Testis (tissue), 3 donors: ENCODE measurements around the gene LRP1B. TPM values are rescaled to one million over a fixed set of nuclear protein-coding genes. Genes with fewer than 3 reads are reported as not detected.

ENCODE experiments used
- DNase-seq: peaks from one replicate; pipeline ENCODE4 v3.0.0-alpha.2; 2019
- H3K27ac ChIP-seq, 2 donors: fragments of 200-600 bp; sonication (generic); one replicate each; pipeline ENCODE4 v1.5.1; 2019
- H3K27me3 ChIP-seq: fragments of 200-600 bp; sonication (generic); one replicate; pipeline ENCODE4 v1.5.1; 2019
- H3K36me3 ChIP-seq: fragments of 200-600 bp; sonication (generic); one replicate; pipeline ENCODE4 v1.5.1; 2017; ENCODE audit warnings: low read depth; ENCODE audit errors: missing control alignments
- H3K4me1 ChIP-seq: fragments of 200-600 bp; sonication (generic); one replicate; pipeline ENCODE4 v1.5.1; 2019
- H3K4me3 ChIP-seq, 2 donors: fragments of 200-600 bp; sonication (generic); one replicate each; pipeline ENCODE4 v1.5.1; 2017 to 2019
- H3K9me3 ChIP-seq: fragments of 200-600 bp; sonication (generic); one replicate; pipeline ENCODE4 v1.5.1; 2017
- POLR2A ChIP-seq: fragments of 450-650 bp; IDR thresholded peaks from one replicate; pipeline ENCODE4 v1.6.1; 2017; ENCODE audit warnings: antibody characterized with exemption, mild to moderate bottlenecking, moderate library complexity
- WGBS, 2 donors: methylation state at CpG; one replicate each; pipeline ENCODE4 v1.1.5; 2018; 5-methylcytosine and 5-hydroxymethylcytosine counted together
- intact Hi-C: fragments of 100-400 bp; cut with DNase I; formaldehyde crosslinking; loops from one replicate; pipeline ENCODE4 v1.15.1; 2023; ENCODE audit warnings: low total_unique reads
- polyA plus RNA-seq: library from polyadenylated mRNA; stranded (reverse); fragments of 350-450 nt; fragmentation: Illumina TruSeq; extraction: RNeasy Lipid Tissue Mini Kit (QIAGEN cat#74804); gene quantifications from one replicate; pipeline ENCODE4 v1.2.3, GENCODE V29; 2014; ENCODE audit warnings: low read depth, low replicate concordance; ENCODE audit not compliant: insufficient read depth
- total RNA-seq, 2 donors: library from RNA; depleted of rRNA; stranded (reverse); fragments of >200 nt; gene quantifications; one replicate each; pipeline ENCODE4 v1.2.3, GENCODE V29; 2016
- TF ChIP-seq, protein P1 (sequence below), 3 experiments: fragments of 450-650 bp in 2 of 3; fragments of 200-600 bp in 1 of 3; sonication (generic) in 1 of 3; IDR thresholded peaks; one replicate each; pipeline ENCODE4 v1.5.1; 2016 to 2019; ENCODE audit warnings: antibody characterized with exemption in 3 of 3, mild to moderate bottlenecking in 2 of 3, moderate library complexity in 1 of 3

LRP1B gene
- total and polyA plus RNA-seq, 3 donors from 2014 or later, result 0.79 to 1.9 (median 0.84) TPM

DNA sequence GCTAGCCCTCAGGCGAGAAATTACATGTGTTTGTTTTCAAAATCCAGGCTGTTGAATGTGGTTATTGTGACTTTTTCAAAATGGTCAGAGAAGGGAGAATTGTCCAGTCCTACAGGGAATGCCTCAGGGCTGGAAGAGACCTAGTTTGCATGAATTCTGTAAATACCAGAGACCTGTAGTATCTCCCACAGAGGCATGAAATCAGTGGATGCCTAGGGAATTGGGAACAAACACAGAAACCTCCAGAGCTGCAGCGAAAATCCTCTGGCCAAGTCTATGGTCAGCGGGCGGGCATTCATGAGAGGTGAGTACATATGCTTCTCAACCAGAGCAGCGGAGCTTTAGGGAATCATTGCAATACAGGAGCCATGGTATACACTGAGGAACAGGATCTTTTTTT, 1754.1 kb downstream of the LRP1B start:
- H3K27ac ChIP-seq, result no peak overlapping the region
- no peaks in the 10 kb centered on the region for H3K4me1 ChIP-seq
- H3K27me3 ChIP-seq, result no peaks in the 10 kb centered on the region
- H3K4me3 ChIP-seq, result no peak overlapping the region
- H3K9me3 ChIP-seq, result no peaks in the 10 kb centered on the region
- intact Hi-C loops, result no loop called here
- no peaks in the 10 kb centered on the region for H3K36me3 ChIP-seq
- no peak for TF ChIP-seq POLR2A
- TF ChIP-seq, protein P1, sequence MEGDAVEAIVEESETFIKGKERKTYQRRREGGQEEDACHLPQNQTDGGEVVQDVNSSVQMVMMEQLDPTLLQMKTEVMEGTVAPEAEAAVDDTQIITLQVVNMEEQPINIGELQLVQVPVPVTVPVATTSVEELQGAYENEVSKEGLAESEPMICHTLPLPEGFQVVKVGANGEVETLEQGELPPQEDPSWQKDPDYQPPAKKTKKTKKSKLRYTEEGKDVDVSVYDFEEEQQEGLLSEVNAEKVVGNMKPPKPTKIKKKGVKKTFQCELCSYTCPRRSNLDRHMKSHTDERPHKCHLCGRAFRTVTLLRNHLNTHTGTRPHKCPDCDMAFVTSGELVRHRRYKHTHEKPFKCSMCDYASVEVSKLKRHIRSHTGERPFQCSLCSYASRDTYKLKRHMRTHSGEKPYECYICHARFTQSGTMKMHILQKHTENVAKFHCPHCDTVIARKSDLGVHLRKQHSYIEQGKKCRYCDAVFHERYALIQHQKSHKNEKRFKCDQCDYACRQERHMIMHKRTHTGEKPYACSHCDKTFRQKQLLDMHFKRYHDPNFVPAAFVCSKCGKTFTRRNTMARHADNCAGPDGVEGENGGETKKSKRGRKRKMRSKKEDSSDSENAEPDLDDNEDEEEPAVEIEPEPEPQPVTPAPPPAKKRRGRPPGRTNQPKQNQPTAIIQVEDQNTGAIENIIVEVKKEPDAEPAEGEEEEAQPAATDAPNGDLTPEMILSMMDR (IDR thresholded peaks at IDR 0.05), result no peak
- no peak for DNase-seq
- 67 to 81% methylated on average over 5 of the region's 5 CpGs for WGBS, 2 donors

DNA sequence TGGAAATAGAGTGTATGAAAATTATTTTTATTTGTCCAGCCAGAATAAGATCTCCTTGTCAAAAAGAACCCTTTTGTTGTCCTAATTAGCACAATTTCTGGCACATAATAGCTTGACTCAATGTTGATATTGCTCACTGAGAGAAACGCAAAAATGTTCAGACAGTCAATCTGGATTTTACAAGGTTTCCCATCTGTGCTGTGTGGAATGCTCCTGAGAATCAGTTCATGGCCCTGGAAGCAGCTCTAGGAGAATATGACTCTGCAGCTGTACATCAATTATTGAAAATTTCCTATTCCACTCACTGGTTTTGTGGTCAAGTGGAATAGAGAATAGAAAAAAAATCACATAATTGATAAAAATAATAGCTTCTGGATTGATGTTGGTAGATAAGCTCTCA, 1767.7 kb downstream of the LRP1B start:
- 82 to 84% methylated on average over 1 of the region's 1 CpG for WGBS, 2 donors
- Histone ChIP-seq H3K27me3 (no peaks in the 10 kb centered on the region), H3K36me3 (no peaks in the 10 kb centered on the region), H3K9me3 (no peaks in the 10 kb centered on the region), H3K27ac (no peak overlapping the region), H3K4me3 (no peak overlapping the region), H3K4me1 (no peaks in the 10 kb centered on the region)
- no peak for DNase-seq
- no peak for TF ChIP-seq POLR2A
- TF ChIP-seq, protein P1 (IDR thresholded peaks at IDR 0.05), result no peak
- intact Hi-C loops, result no loop called here

DNA sequence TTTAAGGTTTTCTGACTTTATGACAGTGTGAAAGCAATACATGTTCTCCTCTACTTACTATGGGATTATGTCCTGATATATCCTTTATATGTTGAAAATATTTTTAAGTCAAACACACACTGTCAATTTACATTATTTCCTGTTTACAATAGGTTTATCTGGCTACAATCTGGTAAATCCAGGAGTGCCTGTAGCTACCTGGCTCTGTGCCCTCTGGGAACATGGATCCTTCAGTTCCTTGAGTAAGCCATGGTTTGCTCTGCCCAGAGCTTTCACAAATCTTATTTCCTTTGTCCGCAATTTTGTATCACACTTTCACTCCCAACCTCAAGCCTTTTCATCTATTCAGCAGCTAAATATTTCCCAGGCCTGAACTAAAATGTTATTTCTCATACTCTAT, 1768.5 kb downstream of the LRP1B start:
- Histone ChIP-seq H3K9me3 (no peaks in the 10 kb centered on the region), H3K27ac (no peak overlapping the region), H3K27me3 (no peaks in the 10 kb centered on the region), H3K4me1 (no peaks in the 10 kb centered on the region), H3K36me3 (no peaks in the 10 kb centered on the region), H3K4me3 (no peak overlapping the region)
- DNase-seq, result no peak
- TF ChIP-seq, protein P1 (IDR thresholded peaks at IDR 0.05), result no peak
- TF ChIP-seq POLR2A, result no peak
- intact Hi-C loops, result no loop called here
- 90 to 96% methylated on average over 1 of the region's 1 CpG for WGBS, 2 donors

DNA sequence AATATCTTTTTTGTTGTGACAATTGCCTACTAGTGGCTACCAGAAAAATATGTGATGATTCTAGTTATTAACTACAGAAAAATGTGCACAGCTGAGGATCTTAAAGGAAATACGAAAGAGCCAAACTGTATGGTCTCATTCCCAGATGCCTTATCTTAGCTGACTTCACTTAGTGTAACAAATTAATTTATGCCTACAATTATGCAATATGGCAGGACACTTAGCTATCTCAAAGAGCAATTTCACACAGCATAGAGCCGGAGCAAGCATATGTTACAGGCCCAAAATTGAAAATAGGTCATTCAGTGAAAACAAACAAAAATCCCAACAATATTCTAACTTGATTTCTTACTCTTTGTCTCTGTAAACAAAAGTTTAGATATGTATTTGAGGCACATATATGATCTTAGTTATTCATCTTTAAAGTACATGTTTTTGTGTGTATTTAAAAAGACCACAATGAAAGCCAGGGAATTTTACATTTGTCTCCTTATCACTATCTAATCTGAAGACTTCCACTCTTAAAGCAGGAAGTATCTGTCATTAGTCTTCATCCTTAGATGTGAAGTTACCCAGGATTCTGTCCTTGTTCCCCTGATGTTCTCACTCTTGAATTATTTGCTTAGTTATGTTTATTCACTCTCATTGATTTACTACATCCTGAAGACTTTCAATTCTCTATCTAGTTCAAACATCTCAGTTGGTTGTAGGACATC, 1771.6 kb downstream of the LRP1B start:
- intact Hi-C loops, result no loop called here
- no peak overlapping the region for H3K27ac ChIP-seq
- H3K27me3 ChIP-seq, result no peaks in the 10 kb centered on the region
- H3K36me3 ChIP-seq, result no peaks in the 10 kb centered on the region
- WGBS, 2 donors, result 49 to 57% methylated on average over 2 of the region's 2 CpGs
- H3K4me1 ChIP-seq, result no peaks in the 10 kb centered on the region
- DNase-seq, result no peak
- TF ChIP-seq, protein P1 (IDR thresholded peaks at IDR 0.05), result no peak
- no peaks in the 10 kb centered on the region for H3K9me3 ChIP-seq
- no peak overlapping the region for H3K4me3 ChIP-seq

DNA sequence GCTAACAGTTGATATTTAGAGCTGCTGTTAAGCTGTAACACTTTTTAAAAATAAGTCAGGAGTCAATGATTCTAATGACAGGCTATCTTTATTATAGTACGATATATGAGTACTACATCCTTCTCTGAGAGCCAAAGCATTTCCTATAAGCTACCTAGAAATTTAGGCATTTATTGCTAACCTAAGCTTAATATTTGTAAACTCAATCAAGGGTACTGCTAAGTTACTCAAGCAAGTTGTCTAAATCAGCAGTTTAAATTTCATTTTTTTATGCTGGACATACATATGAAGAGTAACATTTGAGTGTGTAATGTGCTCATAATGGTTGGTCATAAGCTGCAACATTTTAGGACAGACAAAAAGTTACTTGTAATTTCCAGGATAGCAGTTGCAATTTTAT, 1774.1 kb downstream of the LRP1B start:
- Histone ChIP-seq H3K4me1 (no peaks in the 10 kb centered on the region), H3K27ac (no peak overlapping the region), H3K9me3 (no peaks in the 10 kb centered on the region), H3K36me3 (no peaks in the 10 kb centered on the region), H3K27me3 (no peaks in the 10 kb centered on the region), H3K4me3 (no peak overlapping the region)
- TF ChIP-seq POLR2A, result no peak
- TF ChIP-seq, protein P1 (IDR thresholded peaks at IDR 0.05), result no peak
- DNase-seq, result no peak
- intact Hi-C loops, result no loop called here
- 85 to 90% methylated on average over 1 of the region's 1 CpG for WGBS, 2 donors
